Activated CD4-positive, alpha-beta T cell treated with anti-CD3 and anti-CD28 coated beads, Interleukin-2, amount 50 U/mL, for 48 hours (primary cell): ENCODE results near the gene EXOSC5.

ENCODE experiments used
- DNase-seq, 2 experiments: peaks; one replicate each; pipeline ENCODE4 v3.0.0-alpha.2; 2020

EXOSC5 gene

DNA sequence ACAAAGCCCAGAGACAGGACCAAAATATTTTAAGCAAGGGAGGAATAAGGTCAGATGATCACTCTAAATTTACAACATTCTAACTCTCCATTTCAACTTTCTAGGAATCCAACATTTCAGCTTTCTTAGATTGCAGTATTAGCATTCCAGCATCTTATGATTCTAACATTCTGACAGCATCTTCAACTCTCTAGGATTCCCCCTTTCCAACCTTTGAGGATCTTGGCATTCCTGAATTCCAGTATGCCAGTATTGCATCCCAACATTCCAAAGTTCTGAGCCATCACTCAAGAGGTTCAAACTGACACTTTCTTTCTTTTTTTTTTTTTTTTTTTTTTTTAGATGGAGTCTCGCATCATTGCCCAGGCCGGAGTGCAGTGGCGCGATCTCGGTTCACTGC, 57.2 kb downstream of the EXOSC5 start:
- no peak for DNase-seq
